ENCODE measurements around the gene DCBLD2.
A peak's percentile ranks its signal among the peaks of the same experiment; 100 is the strongest.

The DCBLD2 gene

GRCh38 chr3:98901392-98902350 is at the start of gene DCBLD2:
TSS of gene DCBLD2 (minus strand) at chr3:98901695. CDS start at chr3:98901326, 369 bp downstream.
- H3K4me3 ChIP-seq (ENCODE audit: low read depth in 1 of 2, low read length in 2 of 2) = peak within 1 kb of the TSS; percentile 91 to 94
- peak within 1 kb of the TSS; percentile 88 for H3K9ac ChIP-seq (ENCODE audit: low read length)

GRCh38 chr3:98945666-98946065 is 44.2 kb upstream of the DCBLD2 start:
- Histone ChIP-seq H3K36me3 (ENCODE audit: insufficient read depth, low read length) (no peaks in the 10 kb centered on the region), H3K9me3 (ENCODE audit: low read length) (no peaks in the 10 kb centered on the region), H3K27ac (ENCODE audit: low read depth, low read length) (no peak overlapping the region), H3K4me3 (ENCODE audit: low read depth in 1 of 2, low read length in 2 of 2) (no peak overlapping the region), H3K9ac (ENCODE audit: low read length) (no peak overlapping the region), H3K27me3 (ENCODE audit: control insufficient read depth in 1 of 2, insufficient read depth in 2 of 2, low read length in 2 of 2) (no peaks in the 10 kb centered on the region), H3K4me1 (ENCODE audit: insufficient read depth, low read length) (no peaks in the 10 kb centered on the region)

More at GRCh38 chr3:98901392-98902350, at the start of gene DCBLD2:
- Histone ChIP-seq H3K4me1 (ENCODE audit: insufficient read depth, low read length) (peaks cover 13% of the 10 kb centered on the region), H3K27ac (ENCODE audit: low read depth, low read length) (peak within 1 kb of the TSS; percentile 91), H3K27me3 (ENCODE audit: control insufficient read depth in 1 of 2, insufficient read depth in 2 of 2, low read length in 2 of 2) (no peaks in the 10 kb centered on the region), H3K36me3 (ENCODE audit: insufficient read depth, low read length) (no peaks in the 10 kb centered on the region), H3K9me3 (ENCODE audit: low read length) (no peaks in the 10 kb centered on the region)

- Histone ChIP-seq H3K27me3 (ENCODE audit: control insufficient read depth in 1 of 2, insufficient read depth in 2 of 2, low read length in 2 of 2) (no peaks in the 10 kb centered on the region), H3K27ac (ENCODE audit: low read depth, low read length) (no peak overlapping the region), H3K36me3 (ENCODE audit: insufficient read depth, low read length) (no peaks in the 10 kb centered on the region), H3K4me1 (ENCODE audit: insufficient read depth, low read length) (no peaks in the 10 kb centered on the region), H3K9ac (ENCODE audit: low read length) (no peak overlapping the region), H3K9me3 (ENCODE audit: low read length) (no peaks in the 10 kb centered on the region), H3K4me3 (ENCODE audit: low read depth in 1 of 2, low read length in 2 of 2) (no peak overlapping the region)
These were observed 43.6 kb upstream of the DCBLD2 start for GRCh38 chr3:98945101-98945524.

- Histone ChIP-seq H3K9ac (ENCODE audit: low read length) (no peak overlapping the region), H3K27ac (ENCODE audit: low read depth, low read length) (no peak overlapping the region), H3K27me3 (ENCODE audit: control insufficient read depth in 1 of 2, insufficient read depth in 2 of 2, low read length in 2 of 2) (no peaks in the 10 kb centered on the region)
These were observed 28.9 kb upstream of the DCBLD2 start for GRCh38 chr3:98930413-98930812.

GRCh38 chr3:98921957-98922356 is 20.5 kb upstream of the DCBLD2 start:
- no peaks in the 10 kb centered on the region for H3K27me3 ChIP-seq (ENCODE audit: control insufficient read depth in 1 of 2, insufficient read depth in 2 of 2, low read length in 2 of 2)
- H3K9me3 ChIP-seq (ENCODE audit: low read length) = no peaks in the 10 kb centered on the region
- no peak overlapping the region for H3K9ac ChIP-seq (ENCODE audit: low read length)
- H3K36me3 ChIP-seq (ENCODE audit: insufficient read depth, low read length) = no peaks in the 10 kb centered on the region
- no peak overlapping the region for H3K27ac ChIP-seq (ENCODE audit: low read depth, low read length)
- H3K4me1 ChIP-seq (ENCODE audit: insufficient read depth, low read length) = no peaks in the 10 kb centered on the region
- no peak overlapping the region for H3K4me3 ChIP-seq (ENCODE audit: low read depth in 1 of 2, low read length in 2 of 2)

More at GRCh38 chr3:98930413-98930812, 28.9 kb upstream of the DCBLD2 start:
- Histone ChIP-seq H3K36me3 (ENCODE audit: insufficient read depth, low read length) (no peaks in the 10 kb centered on the region), H3K4me3 (ENCODE audit: low read depth in 1 of 2, low read length in 2 of 2) (no peak overlapping the region), H3K9me3 (ENCODE audit: low read length) (no peaks in the 10 kb centered on the region), H3K4me1 (ENCODE audit: insufficient read depth, low read length) (no peaks in the 10 kb centered on the region)

- H3K9ac ChIP-seq (ENCODE audit: low read length) = no peak overlapping the region
- no peaks in the 10 kb centered on the region for H3K27me3 ChIP-seq (ENCODE audit: control insufficient read depth in 1 of 2, insufficient read depth in 2 of 2, low read length in 2 of 2)
- H3K4me3 ChIP-seq (ENCODE audit: low read depth in 1 of 2, low read length in 2 of 2) = no peak overlapping the region
- H3K36me3 ChIP-seq (ENCODE audit: insufficient read depth, low read length) = no peaks in the 10 kb centered on the region
- H3K4me1 ChIP-seq (ENCODE audit: insufficient read depth, low read length) = no peaks in the 10 kb centered on the region
- H3K27ac ChIP-seq (ENCODE audit: low read depth, low read length) = no peak overlapping the region
- no peaks in the 10 kb centered on the region for H3K9me3 ChIP-seq (ENCODE audit: low read length)
These were observed 18.7 kb upstream of the DCBLD2 start for GRCh38 chr3:98920166-98920565.

GRCh38 chr3:98918586-98918985 is 17.1 kb upstream of the DCBLD2 start:
- Histone ChIP-seq H3K4me1 (ENCODE audit: insufficient read depth, low read length) (no peaks in the 10 kb centered on the region), H3K27me3 (ENCODE audit: control insufficient read depth in 1 of 2, insufficient read depth in 2 of 2, low read length in 2 of 2) (no peaks in the 10 kb centered on the region), H3K9me3 (ENCODE audit: low read length) (no peaks in the 10 kb centered on the region), H3K27ac (ENCODE audit: low read depth, low read length) (no peak overlapping the region), H3K4me3 (ENCODE audit: low read depth in 1 of 2, low read length in 2 of 2) (no peak overlapping the region), H3K9ac (ENCODE audit: low read length) (no peak overlapping the region), H3K36me3 (ENCODE audit: insufficient read depth, low read length) (no peaks in the 10 kb centered on the region)

GRCh38 chr3:98917608-98918007 is 16.1 kb upstream of the DCBLD2 start:
- Histone ChIP-seq H3K27me3 (ENCODE audit: control insufficient read depth in 1 of 2, insufficient read depth in 2 of 2, low read length in 2 of 2) (no peaks in the 10 kb centered on the region), H3K9me3 (ENCODE audit: low read length) (no peaks in the 10 kb centered on the region), H3K4me3 (ENCODE audit: low read depth in 1 of 2, low read length in 2 of 2) (no peak overlapping the region), H3K9ac (ENCODE audit: low read length) (no peak overlapping the region), H3K36me3 (ENCODE audit: insufficient read depth, low read length) (no peaks in the 10 kb centered on the region), H3K27ac (ENCODE audit: low read depth, low read length) (no peak overlapping the region), H3K4me1 (ENCODE audit: insufficient read depth, low read length) (no peaks in the 10 kb centered on the region)

GRCh38 chr3:98914210-98915080 is 12.9 kb upstream of the DCBLD2 start:
- H3K36me3 ChIP-seq (ENCODE audit: insufficient read depth, low read length) = no peaks in the 10 kb centered on the region
- no peaks in the 10 kb centered on the region for H3K27me3 ChIP-seq (ENCODE audit: control insufficient read depth in 1 of 2, insufficient read depth in 2 of 2, low read length in 2 of 2)
- peaks cover 4% of the 10 kb centered on the region for H3K9me3 ChIP-seq (ENCODE audit: low read length)
- H3K9ac ChIP-seq (ENCODE audit: low read length) = no peak overlapping the region
- H3K27ac ChIP-seq (ENCODE audit: low read depth, low read length) = no peak overlapping the region
- no peak overlapping the region for H3K4me3 ChIP-seq (ENCODE audit: low read depth in 1 of 2, low read length in 2 of 2)
- H3K4me1 ChIP-seq (ENCODE audit: insufficient read depth, low read length) = no peaks in the 10 kb centered on the region

GRCh38 chr3:98912448-98912847 is 11.0 kb upstream of the DCBLD2 start:
- H3K36me3 ChIP-seq (ENCODE audit: insufficient read depth, low read length) = no peaks in the 10 kb centered on the region
- H3K27me3 ChIP-seq (ENCODE audit: control insufficient read depth in 1 of 2, insufficient read depth in 2 of 2, low read length in 2 of 2) = no peaks in the 10 kb centered on the region
- H3K27ac ChIP-seq (ENCODE audit: low read depth, low read length) = no peak overlapping the region
- H3K4me1 ChIP-seq (ENCODE audit: insufficient read depth, low read length) = no peaks in the 10 kb centered on the region
- H3K9me3 ChIP-seq (ENCODE audit: low read length) = peaks cover 4% of the 10 kb centered on the region
- no peak overlapping the region for H3K4me3 ChIP-seq (ENCODE audit: low read depth in 1 of 2, low read length in 2 of 2)
- no peak overlapping the region for H3K9ac ChIP-seq (ENCODE audit: low read length)

- H3K27ac ChIP-seq (ENCODE audit: low read depth, low read length) = no peak overlapping the region
- H3K4me3 ChIP-seq (ENCODE audit: low read depth in 1 of 2, low read length in 2 of 2) = no peak overlapping the region
- H3K27me3 ChIP-seq (ENCODE audit: control insufficient read depth in 1 of 2, insufficient read depth in 2 of 2, low read length in 2 of 2) = no peaks in the 10 kb centered on the region
- H3K4me1 ChIP-seq (ENCODE audit: insufficient read depth, low read length) = peaks cover 6% of the 10 kb centered on the region
- H3K9ac ChIP-seq (ENCODE audit: low read length) = no peak overlapping the region
- no peaks in the 10 kb centered on the region for H3K36me3 ChIP-seq (ENCODE audit: insufficient read depth, low read length)
- H3K9me3 ChIP-seq (ENCODE audit: low read length) = peaks cover 4% of the 10 kb centered on the region
These were observed 4.7 kb upstream of the DCBLD2 start for GRCh38 chr3:98906230-98906629.

Data from muscle layer of colon (tissue), 2 donors.